Breast epithelium (tissue), 3 donors: Measurements from ENCODE around the gene SIRT1.

ENCODE experiments used
- CTCF ChIP-seq, 3 donors: fragments of 450-650 bp; IDR thresholded peaks; one replicate each; pipeline ENCODE4 v1.5.1; 2016 to 2017; ENCODE audit warnings: antibody characterized with exemption in 3 of 3, mild to moderate bottlenecking in 3 of 3, moderate library complexity in 3 of 3
- POLR2A ChIP-seq: fragments of 450-650 bp; IDR thresholded peaks from one replicate; pipeline ENCODE4 v1.6.1; 2016; ENCODE audit warnings: antibody characterized with exemption, mild to moderate bottlenecking, moderate library complexity

DNA sequence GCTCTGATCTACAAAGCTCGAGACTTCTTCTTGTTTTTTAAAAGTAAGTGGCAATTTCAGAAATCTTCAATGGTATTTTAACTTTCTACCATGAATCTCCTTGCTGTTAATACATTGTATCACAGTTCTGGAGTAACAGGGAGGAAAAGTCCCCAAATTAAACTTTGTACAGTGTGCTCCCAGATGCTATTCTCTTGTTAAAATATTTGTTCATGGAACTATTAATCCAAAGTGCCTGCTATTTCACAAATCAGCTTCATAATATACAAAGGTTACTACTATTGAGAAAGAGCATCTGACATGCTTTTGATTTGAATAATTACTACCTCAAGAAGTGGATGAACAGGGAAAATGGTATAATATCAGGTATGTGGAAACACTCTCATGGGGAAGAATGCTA is 36.6 kb downstream of the SIRT1 start:
- no peak for TF ChIP-seq CTCF (IDR thresholded peaks at IDR 0.05)
- no peak for TF ChIP-seq POLR2A
